GM23338 (cell line): ENCODE data around the gene ZNF689.

ENCODE experiments used
- CREB1 ChIP-seq: fragments of 250-450 bp; sonication (Bioruptor Pico); IDR thresholded peaks from 2 replicates; pipeline ENCODE4 v1.5.0; 2020; ENCODE audit warnings: low read depth, mild to moderate bottlenecking, moderate library complexity
- EZH2 ChIP-seq: fragments of 200-600 bp; sonication (generic); IDR thresholded peaks from one replicate; pipeline ENCODE4 v1.8.0; 2017; ENCODE audit warnings: antibody characterized with exemption, mild to moderate bottlenecking, low read depth; ENCODE audit not compliant: unreplicated experiment
- JUNB ChIP-seq: IDR thresholded peaks from one replicate; pipeline ENCODE4 v1.6.1; 2016; ENCODE audit warnings: antibody characterized with exemption; ENCODE audit not compliant: unreplicated experiment
- POLR2AphosphoS5 ChIP-seq: IDR thresholded peaks from 2 replicates; pipeline ENCODE4 v1.6.1; 2016; ENCODE audit warnings: antibody characterized with exemption, low read depth
- TF ChIP-seq, protein P1 (sequence below), 2 experiments: fragments of 200-600 bp in 1 of 2; sonication (generic) in 1 of 2; conservative IDR thresholded peaks; 2 replicates each; pipeline versions ENCODE4 v1.5.1 to v1.6.1; 2016 to 2017; ENCODE audit warnings: antibody characterized with exemption in 2 of 2, low read depth in 2 of 2, mild to moderate bottlenecking in 2 of 2, moderate library complexity in 1 of 2
- TF ChIP-seq, protein P2 (sequence below): IDR thresholded peaks from one replicate; pipeline ENCODE4 v1.6.1; 2018; ENCODE audit warnings: antibody characterized with exemption; ENCODE audit not compliant: unreplicated experiment

DNA sequence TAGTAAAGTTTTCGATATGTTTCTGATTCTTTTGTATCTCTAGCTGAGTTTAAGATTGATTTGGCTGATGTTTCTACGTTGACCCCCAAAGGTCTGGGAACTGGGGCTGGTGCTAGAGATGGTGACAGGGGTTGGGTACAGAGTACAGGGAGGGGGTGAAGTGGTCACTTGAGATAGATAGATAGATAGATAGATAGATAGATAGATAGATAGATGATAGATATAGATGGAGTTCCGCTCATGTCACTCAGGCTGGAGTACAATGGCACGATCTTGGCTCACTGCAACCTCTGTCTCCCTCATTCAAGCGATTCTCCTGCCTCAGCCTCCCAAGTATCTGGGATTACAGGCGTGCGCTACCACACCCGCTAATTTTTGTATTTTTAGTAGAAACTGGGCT lies 46.2 kb upstream of the ZNF689 start:
- no peak for TF ChIP-seq EZH2
- no peak for TF ChIP-seq POLR2AphosphoS5
- no peak for TF ChIP-seq JUNB
- TF ChIP-seq, protein P1, sequence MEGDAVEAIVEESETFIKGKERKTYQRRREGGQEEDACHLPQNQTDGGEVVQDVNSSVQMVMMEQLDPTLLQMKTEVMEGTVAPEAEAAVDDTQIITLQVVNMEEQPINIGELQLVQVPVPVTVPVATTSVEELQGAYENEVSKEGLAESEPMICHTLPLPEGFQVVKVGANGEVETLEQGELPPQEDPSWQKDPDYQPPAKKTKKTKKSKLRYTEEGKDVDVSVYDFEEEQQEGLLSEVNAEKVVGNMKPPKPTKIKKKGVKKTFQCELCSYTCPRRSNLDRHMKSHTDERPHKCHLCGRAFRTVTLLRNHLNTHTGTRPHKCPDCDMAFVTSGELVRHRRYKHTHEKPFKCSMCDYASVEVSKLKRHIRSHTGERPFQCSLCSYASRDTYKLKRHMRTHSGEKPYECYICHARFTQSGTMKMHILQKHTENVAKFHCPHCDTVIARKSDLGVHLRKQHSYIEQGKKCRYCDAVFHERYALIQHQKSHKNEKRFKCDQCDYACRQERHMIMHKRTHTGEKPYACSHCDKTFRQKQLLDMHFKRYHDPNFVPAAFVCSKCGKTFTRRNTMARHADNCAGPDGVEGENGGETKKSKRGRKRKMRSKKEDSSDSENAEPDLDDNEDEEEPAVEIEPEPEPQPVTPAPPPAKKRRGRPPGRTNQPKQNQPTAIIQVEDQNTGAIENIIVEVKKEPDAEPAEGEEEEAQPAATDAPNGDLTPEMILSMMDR (conservative IDR thresholded peaks at IDR 0.05; ENCODE audit: low read depth in 2 of 2): no peak
- TF ChIP-seq CREB1: no peak
- TF ChIP-seq, protein P2, sequence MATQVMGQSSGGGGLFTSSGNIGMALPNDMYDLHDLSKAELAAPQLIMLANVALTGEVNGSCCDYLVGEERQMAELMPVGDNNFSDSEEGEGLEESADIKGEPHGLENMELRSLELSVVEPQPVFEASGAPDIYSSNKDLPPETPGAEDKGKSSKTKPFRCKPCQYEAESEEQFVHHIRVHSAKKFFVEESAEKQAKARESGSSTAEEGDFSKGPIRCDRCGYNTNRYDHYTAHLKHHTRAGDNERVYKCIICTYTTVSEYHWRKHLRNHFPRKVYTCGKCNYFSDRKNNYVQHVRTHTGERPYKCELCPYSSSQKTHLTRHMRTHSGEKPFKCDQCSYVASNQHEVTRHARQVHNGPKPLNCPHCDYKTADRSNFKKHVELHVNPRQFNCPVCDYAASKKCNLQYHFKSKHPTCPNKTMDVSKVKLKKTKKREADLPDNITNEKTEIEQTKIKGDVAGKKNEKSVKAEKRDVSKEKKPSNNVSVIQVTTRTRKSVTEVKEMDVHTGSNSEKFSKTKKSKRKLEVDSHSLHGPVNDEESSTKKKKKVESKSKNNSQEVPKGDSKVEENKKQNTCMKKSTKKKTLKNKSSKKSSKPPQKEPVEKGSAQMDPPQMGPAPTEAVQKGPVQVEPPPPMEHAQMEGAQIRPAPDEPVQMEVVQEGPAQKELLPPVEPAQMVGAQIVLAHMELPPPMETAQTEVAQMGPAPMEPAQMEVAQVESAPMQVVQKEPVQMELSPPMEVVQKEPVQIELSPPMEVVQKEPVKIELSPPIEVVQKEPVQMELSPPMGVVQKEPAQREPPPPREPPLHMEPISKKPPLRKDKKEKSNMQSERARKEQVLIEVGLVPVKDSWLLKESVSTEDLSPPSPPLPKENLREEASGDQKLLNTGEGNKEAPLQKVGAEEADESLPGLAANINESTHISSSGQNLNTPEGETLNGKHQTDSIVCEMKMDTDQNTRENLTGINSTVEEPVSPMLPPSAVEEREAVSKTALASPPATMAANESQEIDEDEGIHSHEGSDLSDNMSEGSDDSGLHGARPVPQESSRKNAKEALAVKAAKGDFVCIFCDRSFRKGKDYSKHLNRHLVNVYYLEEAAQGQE: no peak
